B cell (primary cell): ENCODE measurements around the gene TMC6. TPM values are rescaled to one million over a fixed set of nuclear protein-coding genes. Genes with fewer than 3 reads are reported as not detected.

Source experiments
- ATAC-seq: fragments of 200-7000 bp; cut with Tn5 transposase; one replicate; pipeline ENCODE4 v1.10.0; 2021; ENCODE audit warnings: low read depth, mild to moderate bottlenecking, moderate number of reproducible peaks, moderate library complexity
- CTCF ChIA-PET: fragments of 350-600 bp; sonication (Branson Sonifier 250); formaldehyde crosslinking; loops from one replicate; lab custom pipeline; 2021; ENCODE audit warnings: antibody characterized with exemption, inconsistent platforms; lab: Charles Lee
- POLR2A ChIA-PET: fragments of 350-600 bp; sonication (Branson Sonifier 250); formaldehyde crosslinking; loops from one replicate; lab custom pipeline; 2021; ENCODE audit warnings: antibody characterized with exemption; lab: Charles Lee
- DNase-seq: peaks from one replicate; pipeline ENCODE4 v3.0.0; 2013
- H2AFZ ChIP-seq: 2 replicates; pipeline ENCODE4 v1.6.1; 2012; ENCODE audit warnings: mild to moderate bottlenecking, low read depth, low read length; ENCODE audit not compliant: insufficient read depth, poor library complexity, severe bottlenecking
- H3K27ac ChIP-seq, 2 donors: 1 replicate in 1 of 2; 2 replicates in 1 of 2; pipeline ENCODE4 v1.5.1; 2012 to 2013; ENCODE audit warnings: low read length in 2 of 2, mild to moderate bottlenecking in 2 of 2, moderate library complexity in 1 of 2
- H3K27me3 ChIP-seq, 4 experiments: fragments of 200-600 bp in 1 of 4; sonication (generic) in 1 of 4; replicated peaks in 1 of 4; 1 replicate in 2 of 4; 2 replicates in 2 of 4; pipeline versions ENCODE4 v1.6.1 to v1.7.0; 2013 to 2016; ENCODE audit warnings: low read length in 3 of 4, mild to moderate bottlenecking in 2 of 4, mixed read lengths in 1 of 4, moderate library complexity in 1 of 4; ENCODE audit not compliant: insufficient read depth in 4 of 4, control insufficient read depth in 3 of 4; ENCODE audit errors: control extremely low read depth in 1 of 4
- H3K36me3 ChIP-seq, 2 experiments: replicated peaks in 1 of 2; 1 replicate in 1 of 2; 2 replicates in 1 of 2; pipeline versions ENCODE4 v1.6.1 to v1.7.1; 2013; ENCODE audit warnings: low read length in 1 of 2; ENCODE audit not compliant: insufficient read depth in 2 of 2, control insufficient read depth in 1 of 2; ENCODE audit errors: control extremely low read depth in 1 of 2, extremely low read depth in 1 of 2
- H3K4me1 ChIP-seq, 2 donors: fragments of 200-600 bp in 1 of 2; sonication (generic) in 1 of 2; 1 replicate in 1 of 2; 2 replicates in 1 of 2; pipeline versions ENCODE4 v1.5.1 to v1.6.1; 2013 to 2017; ENCODE audit warnings: low read length in 2 of 2; ENCODE audit not compliant: control insufficient read depth in 2 of 2, insufficient read depth in 2 of 2
- H3K4me2 ChIP-seq: replicated peaks from 2 replicates; pipeline ENCODE3; 2012; ENCODE audit warnings: mild to moderate bottlenecking, low read depth, low read length; ENCODE audit not compliant: poor library complexity, severe bottlenecking
- H3K4me3 ChIP-seq, 5 experiments: fragments of 200-600 bp in 1 of 5; sonication (generic) in 1 of 5; 1 replicate in 3 of 5; 2 replicates in 2 of 5; pipeline versions ENCODE4 v1.5.1 to v1.7.0; 2011 to 2016; ENCODE audit warnings: low read length in 4 of 5, mild to moderate bottlenecking in 4 of 5, low read depth in 2 of 5, control low read depth in 1 of 5, moderate library complexity in 1 of 5; ENCODE audit not compliant: insufficient read depth in 1 of 5; ENCODE audit errors: control extremely low read depth in 1 of 5, extremely low read depth in 1 of 5
- H3K79me2 ChIP-seq: fragments of 200-600 bp; sonication (generic); one replicate; pipeline ENCODE4 v1.6.0; 2016; ENCODE audit warnings: low read length; ENCODE audit not compliant: control insufficient read depth, insufficient read depth
- H3K9ac ChIP-seq: fragments of 200-600 bp; sonication (generic); 2 replicates; pipeline ENCODE4 v1.6.1; 2017; ENCODE audit warnings: mild to moderate bottlenecking, low read length, moderate library complexity
- H3K9me3 ChIP-seq, 3 donors: one replicate each; pipeline versions ENCODE4 v1.6.1 to v1.7.1; 2013; ENCODE audit warnings: low read length in 2 of 3; ENCODE audit not compliant: control insufficient read depth in 2 of 3, insufficient read depth in 1 of 3; ENCODE audit errors: control extremely low read depth in 1 of 3
- H4K20me1 ChIP-seq: 2 replicates; pipeline ENCODE4 v1.6.0; 2012; ENCODE audit warnings: mild to moderate bottlenecking, low read length; ENCODE audit not compliant: insufficient read depth, control insufficient read depth, poor library complexity, severe bottlenecking
- H3K27ac Mint-ChIP-seq: one replicate; pipeline ENCODE4 v1.8.0; 2021; ENCODE audit warnings: mixed read lengths
- H3K27me3 Mint-ChIP-seq: one replicate; pipeline ENCODE4 v1.8.0; 2021; ENCODE audit warnings: mixed read lengths
- H3K4me1 Mint-ChIP-seq: one replicate; pipeline ENCODE4 v1.8.0; 2021; ENCODE audit warnings: mixed read lengths
- H3K4me3 Mint-ChIP-seq: one replicate; pipeline ENCODE4 v1.8.0; 2021; ENCODE audit warnings: mixed read lengths
- H3K9me3 Mint-ChIP-seq: one replicate; pipeline ENCODE4 v1.8.0; 2022; ENCODE audit warnings: mixed read lengths; ENCODE audit not compliant: insufficient read depth
- EZH2 ChIP-seq: IDR thresholded peaks from 2 replicates; pipeline ENCODE4 v1.6.1; 2012; ENCODE audit warnings: borderline replicate concordance, low read depth, mild to moderate bottlenecking, moderate library complexity, low read length; ENCODE audit not compliant: insufficient read depth, poor library complexity, severe bottlenecking
- WGBS: methylation state at CpG from one replicate; pipeline ENCODE4 v1.1.5; 2013; ENCODE audit warnings: missing lambda C conversion rate; ENCODE audit not compliant: insufficient coverage; 5-methylcytosine and 5-hydroxymethylcytosine counted together
- intact Hi-C: fragments of 100-400 bp; cut with micrococcal nuclease; formaldehyde crosslinking; loops from one replicate; pipeline ENCODE4 v1.10.0; 2022
- polyA plus RNA-seq: library from polyadenylated mRNA; depleted of rRNA; stranded (reverse); fragments of >200 nt; gene quantifications from 2 replicates; pipeline ENCODE4 v1.2.3, GENCODE V29; 2012
- total RNA-seq, 2 donors: library from RNA; stranded (reverse); fragments of 120-200 nt in 1 of 2; gene quantifications; 1 replicate in 1 of 2; 2 replicates in 1 of 2; pipeline versions ENCODE4 v1.2.3 to v1.2.4, GENCODE V29; 2013 to 2022
- TF ChIP-seq, protein P1 (sequence below): fragments of 200-600 bp; IDR thresholded peaks from one replicate; pipeline ENCODE4 v1.8.0; 2022; ENCODE audit warnings: antibody characterized with exemption, mild to moderate bottlenecking

TMC6 gene
- total and polyA plus RNA-seq, 2 donors (not counting 1 experiment from before 2014, with no cell fraction given): 374 to 891 TPM

DNA sequence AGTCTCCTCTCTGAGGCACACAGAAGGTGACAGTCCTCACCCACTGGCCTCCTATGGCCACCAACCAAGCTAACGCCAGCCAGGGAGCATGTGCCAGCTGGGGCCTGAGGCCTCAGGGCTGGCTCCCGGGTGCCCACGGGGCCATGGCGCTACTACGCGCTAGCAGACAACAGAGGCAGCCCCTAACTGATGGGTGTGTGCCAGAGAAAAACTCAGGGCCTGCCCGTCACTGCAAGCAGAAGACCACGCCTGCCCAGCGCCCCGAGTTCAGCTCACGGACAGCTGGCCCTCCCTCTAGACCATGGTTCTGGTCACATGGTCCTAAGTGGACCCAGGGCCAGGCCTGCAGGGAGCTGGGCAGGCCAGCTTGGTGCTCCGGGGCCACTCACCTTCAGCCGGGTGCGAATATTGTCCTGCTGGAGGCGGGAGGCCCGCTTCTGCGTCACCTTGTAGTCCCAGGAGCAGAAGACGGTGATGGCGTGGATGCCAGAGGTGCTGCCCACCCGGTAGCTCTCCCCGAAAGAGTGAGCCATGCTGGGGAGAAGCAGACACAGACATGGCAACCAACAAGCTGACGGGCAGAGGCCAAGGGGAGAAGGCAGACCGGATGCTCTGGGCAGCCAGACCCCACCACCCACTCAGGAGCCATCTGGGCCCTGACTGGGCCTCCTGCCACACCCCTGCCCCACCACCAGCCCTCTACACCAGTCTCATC, 6.2 kb downstream of the TMC6 start:
- H2AFZ ChIP-seq: no peak overlapping the region
- POLR2A ChIA-PET: interaction anchor here (0.8 to 5.5 kb wide), 2 partner anchors 11 to 20 kb away, joined by 3 to 31 read pairs; no protein-coding TSS in a partner anchor
- no peak overlapping the region for H3K4me3 ChIP-seq
- ATAC-seq (no peak), DNase-seq (peak; percentile 39)
- peaks cover 72% of the 10 kb centered on the region for H3K79me2 ChIP-seq
- Mint-ChIP-seq H3K4me1 (peaks cover 68% of the 10 kb centered on the region), H3K4me3 (peak overlapping the region; percentile 79), H3K27me3 (no peaks in the 10 kb centered on the region), H3K9me3 (no peaks in the 10 kb centered on the region), H3K27ac (peak overlapping the region; percentile 93)
- 82% methylated on average over 23 of the region's 23 CpGs for WGBS
- H3K9ac ChIP-seq: peak overlapping the region; percentile 31
- peaks cover 8 to 91% of the 10 kb centered on the region in 2 experiments for H3K36me3 ChIP-seq
- CTCF ChIA-PET: interaction anchor here (0.9 to 13.9 kb wide), 5 partner anchors 9 to 129 kb away, joined by 3 to 169 read pairs (median 9); partner anchors contain the start of gene SYNGR2
- H3K27me3 ChIP-seq: no peaks in the 10 kb centered on the region
- intact Hi-C loops: no loop called here
- H3K4me2 ChIP-seq: peak overlapping the region; percentile 77
- H3K27ac ChIP-seq: peak overlapping the region; percentile 48 to 77
- peaks cover 94% of the 10 kb centered on the region for H4K20me1 ChIP-seq
- no peak for TF ChIP-seq EZH2
- TF ChIP-seq, protein P1, sequence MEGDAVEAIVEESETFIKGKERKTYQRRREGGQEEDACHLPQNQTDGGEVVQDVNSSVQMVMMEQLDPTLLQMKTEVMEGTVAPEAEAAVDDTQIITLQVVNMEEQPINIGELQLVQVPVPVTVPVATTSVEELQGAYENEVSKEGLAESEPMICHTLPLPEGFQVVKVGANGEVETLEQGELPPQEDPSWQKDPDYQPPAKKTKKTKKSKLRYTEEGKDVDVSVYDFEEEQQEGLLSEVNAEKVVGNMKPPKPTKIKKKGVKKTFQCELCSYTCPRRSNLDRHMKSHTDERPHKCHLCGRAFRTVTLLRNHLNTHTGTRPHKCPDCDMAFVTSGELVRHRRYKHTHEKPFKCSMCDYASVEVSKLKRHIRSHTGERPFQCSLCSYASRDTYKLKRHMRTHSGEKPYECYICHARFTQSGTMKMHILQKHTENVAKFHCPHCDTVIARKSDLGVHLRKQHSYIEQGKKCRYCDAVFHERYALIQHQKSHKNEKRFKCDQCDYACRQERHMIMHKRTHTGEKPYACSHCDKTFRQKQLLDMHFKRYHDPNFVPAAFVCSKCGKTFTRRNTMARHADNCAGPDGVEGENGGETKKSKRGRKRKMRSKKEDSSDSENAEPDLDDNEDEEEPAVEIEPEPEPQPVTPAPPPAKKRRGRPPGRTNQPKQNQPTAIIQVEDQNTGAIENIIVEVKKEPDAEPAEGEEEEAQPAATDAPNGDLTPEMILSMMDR: no peak
- H3K4me1 ChIP-seq: peaks cover 68 to 69% of the 10 kb centered on the region in 2 donors
- no peaks in the 10 kb centered on the region for H3K9me3 ChIP-seq

DNA sequence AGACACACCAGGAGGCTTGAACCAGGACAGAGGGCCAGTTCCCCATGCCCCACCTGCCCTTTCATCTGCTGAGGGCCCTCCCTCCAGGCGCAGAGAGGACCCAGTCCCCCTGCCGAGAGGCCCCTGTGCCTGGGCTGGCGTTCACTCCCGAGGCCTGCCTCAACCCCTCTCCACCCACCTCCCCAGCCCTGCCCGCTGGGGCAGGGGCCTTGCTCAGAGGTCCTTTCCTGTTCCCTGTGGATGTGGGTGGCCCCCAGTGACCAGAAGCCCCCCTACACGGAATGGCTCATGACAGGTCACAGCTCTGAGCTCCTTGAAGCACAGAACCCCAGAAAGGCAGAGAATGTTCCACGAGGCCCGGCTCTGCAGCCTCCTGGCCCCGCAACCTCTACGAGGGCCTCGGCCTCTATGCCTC, 6.7 kb downstream of the TMC6 start:
- POLR2A ChIA-PET: interaction anchor here (0.8 to 5.5 kb wide), 4 partner anchors 9 to 55 kb away, joined by 3 to 31 read pairs (median 4); partner anchors contain the start of gene TMC8
- Mint-ChIP-seq H3K27me3 (no peaks in the 10 kb centered on the region), H3K4me3 (peak overlapping the region; percentile 79), H3K27ac (peak overlapping the region; percentile 93), H3K4me1 (peaks cover 63% of the 10 kb centered on the region), H3K9me3 (no peaks in the 10 kb centered on the region)
- Histone ChIP-seq H3K27me3 (no peaks in the 10 kb centered on the region), H4K20me1 (peaks cover 93% of the 10 kb centered on the region), H3K9me3 (no peaks in the 10 kb centered on the region), H2AFZ (no peak overlapping the region), H3K4me1 (peaks cover 63% of the 10 kb centered on the region in 2 donors), H3K4me3 (peak overlapping the region in 3 of 5 experiments; percentile 7 to 25 (median 18)), H3K27ac (peak overlapping the region; percentile 48 to 54), H3K79me2 (peaks cover 66% of the 10 kb centered on the region), H3K36me3 (peaks cover 8 to 93% of the 10 kb centered on the region in 2 experiments), H3K9ac (peak overlapping the region; percentile 31), H3K4me2 (peak overlapping the region; percentile 77)
- 63% methylated on average over 9 of the region's 11 CpGs for WGBS
- CTCF ChIA-PET: interaction anchor here (0.6 to 13.9 kb wide), 7 partner anchors 8 to 133 kb away, joined by 3 to 169 read pairs (median 4); partner anchors contain the start of gene SYNGR2
- intact Hi-C loops: no loop called here
- DNase-seq: no peak
- TF ChIP-seq EZH2: no peak
- TF ChIP-seq, protein P1: no peak
- ATAC-seq: no peak
